Astrocyte (in vitro differentiated cells and primary cell): Measurements from ENCODE around the gene SMYD1. TPM values are rescaled to one million over a fixed set of nuclear protein-coding genes. Genes with fewer than 3 reads are reported as not detected.

Experiments
- DNase-seq: peaks from one replicate; pipeline ENCODE4 v3.0.0-alpha.2; 2010; ENCODE audit warnings: low read depth
- FAIRE-seq: peaks from 2 replicates; lab custom pipeline; 2011; peaks lifted over from hg19 to GRCh38; lab: Jason Lieb, UNC
- H2AFZ ChIP-seq: 2 replicates; pipeline ENCODE4 v1.6.0; 2012; ENCODE audit warnings: low read depth, low read length, inconsistent platforms
- H3K27ac ChIP-seq: 2 replicates; pipeline ENCODE4 v1.5.1; 2011; ENCODE audit warnings: low read depth, low read length, inconsistent platforms
- H3K27me3 ChIP-seq: 2 replicates; pipeline ENCODE4 v1.6.0; 2011; ENCODE audit warnings: low read length, inconsistent platforms; ENCODE audit not compliant: insufficient read depth
- H3K36me3 ChIP-seq: 2 replicates; pipeline ENCODE4 v1.5.1; 2011; ENCODE audit warnings: low read length, inconsistent platforms; ENCODE audit not compliant: insufficient read depth
- H3K4me1 ChIP-seq: 2 replicates; pipeline ENCODE4 v1.5.1; 2011; ENCODE audit warnings: low read length, inconsistent platforms; ENCODE audit not compliant: insufficient read depth
- H3K4me2 ChIP-seq: 2 replicates; pipeline ENCODE4 v1.6.0; 2012; ENCODE audit warnings: low read length, inconsistent platforms
- H3K4me3 ChIP-seq: 2 replicates; pipeline ENCODE4 v1.5.1; 2011; ENCODE audit warnings: low read depth, mild to moderate bottlenecking, low read length, inconsistent platforms; ENCODE audit not compliant: insufficient read depth
- H3K79me2 ChIP-seq: 2 replicates; pipeline ENCODE4 v1.6.0; 2012; ENCODE audit warnings: mild to moderate bottlenecking, low read length, inconsistent platforms; ENCODE audit not compliant: insufficient read depth
- H3K9ac ChIP-seq: 2 replicates; pipeline ENCODE4 v1.6.0; 2012; ENCODE audit warnings: mild to moderate bottlenecking, low read length, inconsistent platforms
- H3K9me3 ChIP-seq: 2 replicates; pipeline ENCODE4 v1.5.1; 2012; ENCODE audit warnings: low read depth, mild to moderate bottlenecking, low read length, inconsistent platforms; ENCODE audit not compliant: insufficient read depth
- H4K20me1 ChIP-seq: 2 replicates; pipeline ENCODE4 v1.6.0; 2012; ENCODE audit warnings: low read length, inconsistent platforms; ENCODE audit not compliant: insufficient read depth
- H3K27ac Mint-ChIP-seq: one replicate; pipeline ENCODE4 v1.8.0; 2021; ENCODE audit warnings: mild to moderate bottlenecking, mixed read lengths; ENCODE audit not compliant: unreplicated experiment
- H3K27me3 Mint-ChIP-seq: one replicate; pipeline ENCODE4 v1.8.0; 2021; ENCODE audit warnings: low read depth, mixed read lengths; ENCODE audit not compliant: unreplicated experiment
- H3K36me3 Mint-ChIP-seq: one replicate; pipeline ENCODE4 v1.8.0; 2021; ENCODE audit warnings: low read depth, mixed read lengths; ENCODE audit not compliant: unreplicated experiment
- H3K4me1 Mint-ChIP-seq: one replicate; pipeline ENCODE4 v1.8.0; 2021; ENCODE audit warnings: low read depth, mixed read lengths; ENCODE audit not compliant: unreplicated experiment
- H3K4me3 Mint-ChIP-seq: one replicate; pipeline ENCODE4 v1.8.0; 2021; ENCODE audit warnings: mild to moderate bottlenecking, moderate library complexity, mixed read lengths; ENCODE audit not compliant: unreplicated experiment
- H3K9me3 Mint-ChIP-seq: one replicate; pipeline ENCODE4 v1.8.0; 2021; ENCODE audit warnings: mild to moderate bottlenecking, mixed read lengths; ENCODE audit not compliant: unreplicated experiment
- CTCF ChIP-seq: IDR thresholded peaks from 2 replicates; pipeline ENCODE4 v1.5.1; 2011; ENCODE audit warnings: low read depth, mild to moderate bottlenecking, inconsistent platforms, low read length, moderate library complexity; ENCODE audit not compliant: insufficient read depth
- EZH2 ChIP-seq: IDR thresholded peaks from 2 replicates; pipeline ENCODE4 v1.6.1; 2012; ENCODE audit warnings: mild to moderate bottlenecking, low read length, inconsistent platforms; ENCODE audit not compliant: insufficient read depth
- total RNA-seq: library from RNA; stranded (reverse); gene quantifications from 2 replicates; pipeline ENCODE4 v1.2.1, GENCODE V29; 2021

SMYD1 gene
- total RNA-seq, 1 donor from 2014 or later, result not detected

- H3K27ac ChIP-seq, result no peak overlapping the region
- no peaks in the 10 kb centered on the region for H4K20me1 ChIP-seq
- no peak overlapping the region for H3K27ac Mint-ChIP-seq
- H2AFZ ChIP-seq, result no peak overlapping the region
- no peak for FAIRE-seq
- no peak for DNase-seq
- H3K36me3 Mint-ChIP-seq, result no peaks in the 10 kb centered on the region
- H3K9me3 Mint-ChIP-seq, result no peaks in the 10 kb centered on the region
- H3K4me2 ChIP-seq, result no peak overlapping the region
- H3K27me3 Mint-ChIP-seq, result no peaks in the 10 kb centered on the region
- no peak overlapping the region for H3K4me3 Mint-ChIP-seq
- no peaks in the 10 kb centered on the region for H3K79me2 ChIP-seq
- no peaks in the 10 kb centered on the region for H3K9me3 ChIP-seq
- H3K4me3 ChIP-seq, result no peak overlapping the region
- H3K4me1 Mint-ChIP-seq, result peaks cover 7% of the 10 kb centered on the region
- H3K9ac ChIP-seq, result no peak overlapping the region
- no peaks in the 10 kb centered on the region for H3K27me3 ChIP-seq
- TF ChIP-seq CTCF, result no peak
- no peak for TF ChIP-seq EZH2
- no peaks in the 10 kb centered on the region for H3K4me1 ChIP-seq
- H3K36me3 ChIP-seq, result no peaks in the 10 kb centered on the region
Measured at GRCh38 chr2:88066543-88066942, 1.1 kb upstream of the SMYD1 start.

- Mint-ChIP-seq H3K27ac (no peak overlapping the region), H3K9me3 (no peaks in the 10 kb centered on the region), H3K4me1 (peaks cover 7% of the 10 kb centered on the region), H3K27me3 (no peaks in the 10 kb centered on the region), H3K4me3 (no peak overlapping the region), H3K36me3 (no peaks in the 10 kb centered on the region)
- DNase-seq (no peak), FAIRE-seq (no peak)
- no peak overlapping the region for H2AFZ ChIP-seq
- H3K36me3 ChIP-seq, result no peaks in the 10 kb centered on the region
- H3K79me2 ChIP-seq, result no peaks in the 10 kb centered on the region
- no peak overlapping the region for H3K27ac ChIP-seq
- no peak overlapping the region for H3K4me2 ChIP-seq
- no peak overlapping the region for H3K9ac ChIP-seq
- H3K9me3 ChIP-seq, result no peaks in the 10 kb centered on the region
- TF ChIP-seq CTCF (no peak), EZH2 (no peak)
- H4K20me1 ChIP-seq, result no peaks in the 10 kb centered on the region
- H3K4me1 ChIP-seq, result no peaks in the 10 kb centered on the region
- no peak overlapping the region for H3K4me3 ChIP-seq
- H3K27me3 ChIP-seq, result no peaks in the 10 kb centered on the region
Measured at GRCh38 chr2:88067189-88067588, 436 bp upstream of the SMYD1 start.

- no peak for FAIRE-seq
Measured at GRCh38 chr2:88068044-88068443, 419 bp downstream of the SMYD1 start.

More at GRCh38 chr2:88068044-88068443, 419 bp downstream of the SMYD1 start:
- no peaks in the 10 kb centered on the region for H4K20me1 ChIP-seq
- Mint-ChIP-seq H3K27me3 (no peaks in the 10 kb centered on the region), H3K27ac (no peak overlapping the region), H3K36me3 (no peaks in the 10 kb centered on the region), H3K4me3 (no peak overlapping the region), H3K4me1 (peaks cover 7% of the 10 kb centered on the region), H3K9me3 (no peaks in the 10 kb centered on the region)
- no peak overlapping the region for H3K4me3 ChIP-seq
- H3K9ac ChIP-seq, result no peak overlapping the region
- H3K9me3 ChIP-seq, result no peaks in the 10 kb centered on the region
- no peak overlapping the region for H3K4me2 ChIP-seq
- no peaks in the 10 kb centered on the region for H3K27me3 ChIP-seq
- no peak overlapping the region for H2AFZ ChIP-seq
- no peak overlapping the region for H3K27ac ChIP-seq
- TF ChIP-seq EZH2 (no peak), CTCF (no peak)
- H3K36me3 ChIP-seq, result no peaks in the 10 kb centered on the region
- no peaks in the 10 kb centered on the region for H3K4me1 ChIP-seq
- H3K79me2 ChIP-seq, result no peaks in the 10 kb centered on the region
- DNase-seq, result no peak
